ENCODE data around the gene COL15A1.

COL15A1 gene

DNA sequence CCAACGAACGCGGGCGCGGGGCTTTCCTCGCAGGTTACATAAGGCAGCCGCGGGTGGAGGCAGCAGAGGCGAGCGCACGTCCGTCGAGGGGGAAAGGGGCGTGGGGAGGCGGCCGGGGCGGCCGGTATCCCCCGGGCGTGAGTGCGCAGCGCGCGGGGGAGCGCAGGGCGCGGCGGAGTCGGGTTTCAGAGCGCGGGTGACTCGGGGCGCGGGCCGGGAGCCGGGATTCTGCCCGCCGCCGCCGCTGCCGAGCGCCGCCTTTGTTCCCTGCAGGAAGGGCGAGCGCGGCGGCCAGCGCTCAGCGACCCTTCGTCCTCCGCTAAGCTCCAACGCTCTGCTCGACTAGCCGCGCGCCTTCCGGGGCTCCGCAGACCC is at the start of gene COL15A1:
Gene COL15A1 (plus strand): TSS at position 226 of the 375 bp plus-strand sequence. CDS start 155 bp downstream, outside the sequence.
- DNase-seq (ENCODE audit: low read depth) = no peak
- TF ChIP-seq, protein P1, sequence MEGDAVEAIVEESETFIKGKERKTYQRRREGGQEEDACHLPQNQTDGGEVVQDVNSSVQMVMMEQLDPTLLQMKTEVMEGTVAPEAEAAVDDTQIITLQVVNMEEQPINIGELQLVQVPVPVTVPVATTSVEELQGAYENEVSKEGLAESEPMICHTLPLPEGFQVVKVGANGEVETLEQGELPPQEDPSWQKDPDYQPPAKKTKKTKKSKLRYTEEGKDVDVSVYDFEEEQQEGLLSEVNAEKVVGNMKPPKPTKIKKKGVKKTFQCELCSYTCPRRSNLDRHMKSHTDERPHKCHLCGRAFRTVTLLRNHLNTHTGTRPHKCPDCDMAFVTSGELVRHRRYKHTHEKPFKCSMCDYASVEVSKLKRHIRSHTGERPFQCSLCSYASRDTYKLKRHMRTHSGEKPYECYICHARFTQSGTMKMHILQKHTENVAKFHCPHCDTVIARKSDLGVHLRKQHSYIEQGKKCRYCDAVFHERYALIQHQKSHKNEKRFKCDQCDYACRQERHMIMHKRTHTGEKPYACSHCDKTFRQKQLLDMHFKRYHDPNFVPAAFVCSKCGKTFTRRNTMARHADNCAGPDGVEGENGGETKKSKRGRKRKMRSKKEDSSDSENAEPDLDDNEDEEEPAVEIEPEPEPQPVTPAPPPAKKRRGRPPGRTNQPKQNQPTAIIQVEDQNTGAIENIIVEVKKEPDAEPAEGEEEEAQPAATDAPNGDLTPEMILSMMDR (IDR thresholded peaks at IDR 0.05; ENCODE audit: low read depth, low read length, missing control alignments) = no peak
- no peak within 1 kb of the TSS for H3K4me3 ChIP-seq (ENCODE audit: low read depth, low read length)

DNA sequence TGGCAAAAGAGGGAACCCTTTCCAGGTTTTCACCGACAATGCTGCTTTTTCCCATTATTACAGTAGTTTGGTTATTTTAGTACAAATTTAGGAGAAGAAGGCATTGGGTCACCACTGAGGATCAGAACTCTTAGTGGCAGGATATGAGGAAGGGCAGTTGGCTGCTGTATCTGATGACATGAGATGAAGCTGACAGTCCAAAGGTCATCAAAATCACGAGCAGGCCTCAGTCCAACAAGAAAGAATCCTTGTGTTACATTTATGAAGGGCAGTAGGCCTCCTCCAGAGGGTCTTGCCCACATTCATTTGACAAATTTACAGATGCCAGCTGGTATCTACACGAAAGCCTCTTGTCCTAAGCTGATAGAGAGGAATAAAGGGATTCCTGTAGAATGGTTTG is 49.5 kb upstream of the COL15A1 start:
- TF ChIP-seq, protein P1 (IDR thresholded peaks at IDR 0.05; ENCODE audit: low read depth, low read length, missing control alignments) = no peak
- H3K4me3 ChIP-seq (ENCODE audit: low read depth, low read length) = no peak overlapping the region

DNA sequence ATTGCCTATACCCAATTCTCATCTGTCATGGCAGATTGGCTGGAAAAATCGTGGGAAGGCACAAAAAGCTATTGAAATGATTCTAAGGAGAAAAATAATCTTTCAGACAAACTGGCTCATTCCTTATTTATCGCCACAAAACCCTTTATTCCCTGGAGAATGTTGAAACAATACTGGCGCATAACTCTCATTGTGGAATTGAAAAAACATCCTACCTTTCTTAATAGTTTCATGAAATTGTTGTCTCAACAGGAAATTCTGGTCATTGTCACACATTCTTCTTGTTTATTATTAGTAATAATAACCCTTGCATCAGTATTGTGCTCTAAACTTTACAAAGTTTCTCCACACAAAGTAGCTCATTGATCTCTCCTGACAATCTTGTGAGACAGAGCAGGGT is 48.9 kb upstream of the COL15A1 start:
- TF ChIP-seq, protein P1 (IDR thresholded peaks at IDR 0.05; ENCODE audit: low read depth, low read length, missing control alignments) = no peak
- H3K4me3 ChIP-seq (ENCODE audit: low read depth, low read length) = no peak overlapping the region

More for the DNA sequence above, 49.5 kb upstream of the COL15A1 start:
- DNase-seq (ENCODE audit: low read depth) = no peak

DNA sequence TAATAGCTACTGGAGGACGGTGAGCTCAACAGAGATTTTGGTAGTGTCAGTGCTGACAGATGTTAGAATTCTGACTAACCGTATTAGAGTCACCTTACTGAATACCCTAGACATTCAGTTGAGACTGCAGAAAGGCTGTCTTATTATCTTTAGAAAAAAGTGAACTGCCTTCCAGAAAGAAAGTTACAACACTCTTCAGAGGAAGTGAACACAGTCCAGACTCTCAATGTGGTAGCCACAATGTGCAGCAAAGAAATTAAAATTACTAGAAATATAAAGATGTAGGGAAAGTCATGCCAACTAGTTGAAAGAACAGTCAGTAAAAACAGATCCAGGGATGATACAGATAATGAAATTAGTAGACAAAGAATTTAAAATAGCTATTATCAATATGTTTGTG is 47.1 kb upstream of the COL15A1 start:
- TF ChIP-seq, protein P1 (IDR thresholded peaks at IDR 0.05; ENCODE audit: low read depth, low read length, missing control alignments) = no peak
- no peak for DNase-seq (ENCODE audit: low read depth)
- no peak overlapping the region for H3K4me3 ChIP-seq (ENCODE audit: low read depth, low read length)

More for the DNA sequence above, 48.9 kb upstream of the COL15A1 start:
- DNase-seq (ENCODE audit: low read depth) = no peak

DNA sequence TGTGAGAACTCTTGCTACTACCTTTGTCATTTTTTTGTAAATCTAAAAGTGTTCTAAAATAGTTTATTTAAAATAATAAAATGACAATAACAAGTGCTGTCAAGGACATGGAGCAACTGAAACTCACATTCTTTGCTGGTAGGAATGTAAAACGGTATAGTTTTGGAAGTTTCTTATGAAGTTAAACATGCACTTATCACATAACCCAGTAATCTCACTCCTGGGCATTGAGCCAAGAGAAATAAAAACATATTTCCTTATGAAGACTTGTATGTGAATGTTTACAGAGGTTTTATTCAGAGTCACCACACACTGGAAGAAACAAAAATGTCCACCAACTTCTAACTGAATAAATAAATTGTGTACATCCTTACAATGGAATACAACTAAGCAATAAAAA is 46.0 kb upstream of the COL15A1 start:
- DNase-seq (ENCODE audit: low read depth) = no peak
- H3K4me3 ChIP-seq (ENCODE audit: low read depth, low read length) = no peak overlapping the region
- TF ChIP-seq, protein P1 (IDR thresholded peaks at IDR 0.05; ENCODE audit: low read depth, low read length, missing control alignments) = no peak

DNA sequence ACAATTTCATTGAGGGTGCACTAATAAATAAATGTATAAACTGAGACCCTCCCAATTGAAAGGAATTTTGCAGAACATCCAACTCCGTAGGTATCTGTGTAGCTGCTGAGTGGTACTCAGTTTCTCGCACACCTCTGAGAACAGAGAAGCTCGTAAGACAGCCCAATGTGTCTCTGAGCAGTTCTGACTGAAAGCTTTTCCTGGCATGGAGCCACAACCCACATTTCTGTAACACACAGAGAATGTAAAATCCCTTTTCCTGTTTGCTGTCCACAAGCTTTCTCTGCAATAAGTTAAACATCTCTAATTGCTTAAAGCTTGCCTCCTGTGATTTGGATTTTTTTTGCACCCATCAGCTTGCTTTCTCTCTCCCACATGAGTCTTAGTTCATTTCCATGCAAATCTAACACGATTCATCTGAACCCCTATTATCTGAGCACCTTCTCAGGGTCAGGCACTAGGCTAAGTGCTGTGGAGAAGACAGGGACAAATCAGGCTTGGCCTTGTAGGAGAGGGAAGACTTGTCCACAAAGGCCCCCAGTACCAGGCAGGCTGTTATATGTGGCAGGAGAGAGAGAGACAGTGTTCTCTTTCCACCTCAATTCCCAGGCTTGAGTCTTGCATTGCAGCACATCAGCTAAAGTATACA is 44.2 kb upstream of the COL15A1 start:
- TF ChIP-seq, protein P1 (IDR thresholded peaks at IDR 0.05; ENCODE audit: low read depth, low read length, missing control alignments) = no peak
- no peak for DNase-seq (ENCODE audit: low read depth)
- no peak overlapping the region for H3K4me3 ChIP-seq (ENCODE audit: low read depth, low read length)

DNA sequence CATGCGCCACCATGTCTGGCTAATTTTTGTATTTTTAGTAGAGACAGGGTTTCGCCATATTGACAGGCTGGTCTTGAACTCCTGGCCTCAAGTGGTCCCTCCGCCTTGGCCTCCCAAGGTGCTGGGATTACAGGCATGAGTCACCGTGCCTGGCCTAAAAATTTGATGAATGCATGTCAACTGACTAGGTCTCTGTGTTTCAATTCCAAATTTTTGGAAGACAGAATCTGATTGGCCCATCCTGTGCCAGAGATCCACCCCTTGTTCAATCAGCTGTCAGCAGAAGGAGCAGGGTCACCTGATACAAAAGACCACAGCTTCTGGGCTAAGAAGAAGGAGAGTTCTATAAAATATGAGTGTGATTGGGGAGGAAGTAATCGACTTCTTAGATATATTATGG is 43.5 kb upstream of the COL15A1 start:
- TF ChIP-seq, protein P1 (IDR thresholded peaks at IDR 0.05; ENCODE audit: low read depth, low read length, missing control alignments) = no peak
- no peak for DNase-seq (ENCODE audit: low read depth)

More for the DNA sequence above, 43.5 kb upstream of the COL15A1 start:
- no peak overlapping the region for H3K4me3 ChIP-seq (ENCODE audit: low read depth, low read length)

Data from GM12864 (cell line).